SK-N-MC (cell line): Measurements from ENCODE around the gene GIMAP5.

Experiments
- DNase-seq: peaks from one replicate; pipeline ENCODE4 v3.0.0-alpha.2; 2011; ENCODE audit warnings: low read depth, low spot score
- H3K27ac ChIP-seq: fragments of 200-600 bp; sonication (generic); 2 replicates; pipeline ENCODE4 v1.5.1; 2016; ENCODE audit warnings: mixed run types
- H3K36me3 ChIP-seq: fragments of 200-600 bp; sonication (generic); 2 replicates; pipeline ENCODE4 v1.6.1; 2017; ENCODE audit warnings: antibody characterized with exemption, low read length, mixed read lengths; ENCODE audit not compliant: insufficient read depth
- H3K4me3 ChIP-seq: fragments of 200-600 bp; sonication (generic); 2 replicates; pipeline ENCODE4 v1.5.1; 2016
- H3K9ac ChIP-seq: fragments of 200-600 bp; sonication (generic); 2 replicates; pipeline ENCODE4 v1.8.0; 2017; ENCODE audit warnings: mixed run types, mixed read lengths; ENCODE audit not compliant: insufficient read length
- H3K9me3 ChIP-seq: fragments of 200-600 bp; sonication (generic); 2 replicates; pipeline ENCODE4 v1.6.1; 2017; ENCODE audit warnings: low read depth, mild to moderate bottlenecking, antibody characterized with exemption, low read length, moderate library complexity, mixed read lengths
- EZH2 ChIP-seq: fragments of 200-600 bp; sonication (generic); IDR thresholded peaks from one replicate; pipeline ENCODE4 v1.6.1; 2017; ENCODE audit warnings: antibody characterized with exemption
- FOXP2 ChIP-seq: optimal IDR thresholded peaks from 2 replicates; pipeline ENCODE3; 2011; ENCODE audit warnings: mild to moderate bottlenecking, moderate library complexity; ENCODE audit not compliant: insufficient read depth; ENCODE audit errors: extremely low read length, control extremely low read depth
- POLR2AphosphoS5 ChIP-seq: IDR thresholded peaks from 2 replicates; pipeline ENCODE4 v1.6.1; 2012; ENCODE audit warnings: mild to moderate bottlenecking, low read depth, low read length, borderline replicate concordance

The GIMAP5 gene

GRCh38 chr7:150788474-150789269 is 51.5 kb downstream of the GIMAP5 start:
- DNase-seq, result no peak
- Histone ChIP-seq H3K27ac (no peak overlapping the region), H3K9ac (no peak overlapping the region), H3K9me3 (no peaks in the 10 kb centered on the region), H3K36me3 (no peaks in the 10 kb centered on the region), H3K4me3 (peak overlapping the region; percentile 20; the same call in 1 of the 2 replicates)
- TF ChIP-seq POLR2AphosphoS5 (no peak), EZH2 (no peak), FOXP2 (no peak)

GRCh38 chr7:150790416-150791075 is 53.3 kb downstream of the GIMAP5 start:
- TF ChIP-seq FOXP2 (no peak), EZH2 (no peak), POLR2AphosphoS5 (no peak)
- DNase-seq, result no peak
- no peak overlapping the region for H3K9ac ChIP-seq

GRCh38 chr7:150791304-150791703 is 54.1 kb downstream of the GIMAP5 start:
- no peak overlapping the region for H3K27ac ChIP-seq
- no peaks in the 10 kb centered on the region for H3K9me3 ChIP-seq
- no peaks in the 10 kb centered on the region for H3K36me3 ChIP-seq
- no peak overlapping the region for H3K4me3 ChIP-seq
- no peak for TF ChIP-seq POLR2AphosphoS5
- no peak for TF ChIP-seq FOXP2
- TF ChIP-seq EZH2, result no peak
- no peak overlapping the region for H3K9ac ChIP-seq
- DNase-seq, result no peak

More at GRCh38 chr7:150790416-150791075, 53.3 kb downstream of the GIMAP5 start:
- no peaks in the 10 kb centered on the region for H3K36me3 ChIP-seq
- no peak overlapping the region for H3K27ac ChIP-seq
- H3K9me3 ChIP-seq, result no peaks in the 10 kb centered on the region
- no peak overlapping the region for H3K4me3 ChIP-seq

- Histone ChIP-seq H3K9me3 (no peaks in the 10 kb centered on the region), H3K9ac (no peak overlapping the region), H3K27ac (no peak overlapping the region), H3K4me3 (no peak overlapping the region), H3K36me3 (no peaks in the 10 kb centered on the region)
- no peak for DNase-seq
- TF ChIP-seq POLR2AphosphoS5 (no peak), EZH2 (no peak), FOXP2 (no peak)
Measured at GRCh38 chr7:150791746-150792452, 54.7 kb downstream of the GIMAP5 start.
